COR-L47 (cell line): ENCODE data around the gene RIMS3.
"Not testable (repeated sequence)": the region's sequence is repeated elsewhere in the genome, so short reads cannot be mapped to it uniquely, and the experiment has no call there.

ENCODE experiments used
- DNase-seq: peaks from one replicate; lab custom pipeline; 2025; lab: John Stamatoyannopoulos, UW

Gene RIMS3

GRCh38 chr1:40630488-40631223 lies 34.8 kb downstream of the RIMS3 start:
- DNase-seq, result peak; percentile 37

- not testable (repeated sequence) for DNase-seq
Observed at GRCh38 chr1:40629546-40629945, 35.9 kb downstream of the RIMS3 start.

GRCh38 chr1:40628903-40629292 lies 36.6 kb downstream of the RIMS3 start:
- DNase-seq, result no peak

GRCh38 chr1:40627987-40628902 lies 37.2 kb downstream of the RIMS3 start:
- no peak for DNase-seq

GRCh38 chr1:40626383-40626770 lies 39.1 kb downstream of the RIMS3 start:
- no peak for DNase-seq

GRCh38 chr1:40625476-40626382 lies 39.8 kb downstream of the RIMS3 start:
- no peak for DNase-seq

- peak; percentile 42 for DNase-seq
Observed at GRCh38 chr1:40625076-40625475, 40.4 kb downstream of the RIMS3 start.

- DNase-seq, result no peak
Observed at GRCh38 chr1:40622936-40623629, 42.4 kb downstream of the RIMS3 start.

GRCh38 chr1:40621821-40622450 lies 43.5 kb downstream of the RIMS3 start:
- no peak for DNase-seq

GRCh38 chr1:40620586-40621210 lies 44.8 kb downstream of the RIMS3 start:
- no peak for DNase-seq

GRCh38 chr1:40620150-40620549 lies 45.3 kb downstream of the RIMS3 start:
- DNase-seq, result no peak

- no peak for DNase-seq
Observed at GRCh38 chr1:40618108-40618507, 47.4 kb downstream of the RIMS3 start.

GRCh38 chr1:40612345-40612831 lies 53.1 kb downstream of the RIMS3 start:
- DNase-seq, result peak; percentile 58

GRCh38 chr1:40610156-40610555 lies 55.3 kb downstream of the RIMS3 start:
- DNase-seq, result no peak

GRCh38 chr1:40607921-40608320 lies 57.6 kb downstream of the RIMS3 start:
- no peak for DNase-seq

GRCh38 chr1:40606978-40607377 lies 58.5 kb downstream of the RIMS3 start:
- no peak for DNase-seq

- DNase-seq, result no peak
Observed at GRCh38 chr1:40606194-40606593, 59.3 kb downstream of the RIMS3 start.

GRCh38 chr1:40599926-40600325 lies 65.6 kb downstream of the RIMS3 start:
- DNase-seq, result no peak

GRCh38 chr1:40595623-40596022 lies 69.9 kb downstream of the RIMS3 start:
- DNase-seq, result no peak

GRCh38 chr1:40594187-40594531 lies 71.3 kb downstream of the RIMS3 start:
- no peak for DNase-seq
